ENCODE data around the gene RRAD. TPM values are rescaled to one million over a fixed set of nuclear protein-coding genes. Genes with fewer than 3 reads are reported as not detected.
"Not testable (repeated sequence)": the region's sequence is repeated elsewhere in the genome, so short reads cannot be mapped to it uniquely, and the experiment has no call there.

The RRAD gene
- total RNA-seq: 100 to 1,000 TPM in 3 of 4 donors, 10 to 100 TPM in 1; 23.7 to 132 (median 109) TPM

DNA sequence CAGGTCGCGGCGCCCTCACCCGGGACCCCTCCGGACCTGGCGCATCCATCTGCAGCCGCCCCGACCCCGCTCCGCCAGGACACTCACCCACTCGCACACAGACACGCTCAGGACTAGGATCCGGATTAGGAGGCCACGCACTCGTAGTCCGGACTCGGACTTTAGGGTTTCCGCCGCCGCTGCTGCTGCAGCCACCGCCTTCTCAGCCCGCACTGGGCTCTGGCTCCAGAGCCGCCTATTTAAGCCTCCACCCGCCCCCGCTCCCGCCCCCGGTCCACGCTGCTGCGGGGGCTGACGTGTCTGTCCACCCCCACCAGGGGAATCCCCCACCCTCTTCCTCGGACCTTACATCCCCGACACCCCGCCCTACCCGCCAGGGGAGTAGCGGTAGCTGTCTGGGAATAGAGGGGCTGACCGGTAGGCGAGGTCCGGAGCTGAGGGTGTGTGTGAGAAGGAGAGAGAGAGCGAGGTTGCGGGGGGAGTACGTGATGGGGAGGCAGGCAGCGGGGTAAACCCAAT, at the start of gene RRAD:
TSS of gene RRAD (minus strand) at position 214 of the 519 bp plus-strand sequence. CDS start 356 bp downstream, outside the sequence.
- no peak for DNase-seq (ENCODE audit: low spot score in 2 of 2)
- Histone ChIP-seq H3K36me3 (peaks cover 0 to 16% (median 0%) of the 10 kb centered on the region in 3 donors), H3K4me3 (peak within 1 kb of the TSS; percentile 23 to 65 (median 53)), H3K27ac (peak within 1 kb of the TSS; percentile 28 to 86 (median 68)), H3K4me1 (peaks cover 0 to 46% (median 7%) of the 10 kb centered on the region in 4 donors), H3K9me3 (no peaks in the 10 kb centered on the region), H3K27me3 (peaks cover 0 to 21% of the 10 kb centered on the region in 2 donors)
- WGBS, 2 donors: 3 to 6% methylated on average over 24 to 42 of the region's 42 CpGs
- TF ChIP-seq POLR2A (IDR thresholded peaks at IDR 0.05) (no peak), EP300 (IDR thresholded peaks at IDR 0.05) (peak in 1 of 2 donors; percentile 55)
- TF ChIP-seq, protein P1, sequence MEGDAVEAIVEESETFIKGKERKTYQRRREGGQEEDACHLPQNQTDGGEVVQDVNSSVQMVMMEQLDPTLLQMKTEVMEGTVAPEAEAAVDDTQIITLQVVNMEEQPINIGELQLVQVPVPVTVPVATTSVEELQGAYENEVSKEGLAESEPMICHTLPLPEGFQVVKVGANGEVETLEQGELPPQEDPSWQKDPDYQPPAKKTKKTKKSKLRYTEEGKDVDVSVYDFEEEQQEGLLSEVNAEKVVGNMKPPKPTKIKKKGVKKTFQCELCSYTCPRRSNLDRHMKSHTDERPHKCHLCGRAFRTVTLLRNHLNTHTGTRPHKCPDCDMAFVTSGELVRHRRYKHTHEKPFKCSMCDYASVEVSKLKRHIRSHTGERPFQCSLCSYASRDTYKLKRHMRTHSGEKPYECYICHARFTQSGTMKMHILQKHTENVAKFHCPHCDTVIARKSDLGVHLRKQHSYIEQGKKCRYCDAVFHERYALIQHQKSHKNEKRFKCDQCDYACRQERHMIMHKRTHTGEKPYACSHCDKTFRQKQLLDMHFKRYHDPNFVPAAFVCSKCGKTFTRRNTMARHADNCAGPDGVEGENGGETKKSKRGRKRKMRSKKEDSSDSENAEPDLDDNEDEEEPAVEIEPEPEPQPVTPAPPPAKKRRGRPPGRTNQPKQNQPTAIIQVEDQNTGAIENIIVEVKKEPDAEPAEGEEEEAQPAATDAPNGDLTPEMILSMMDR (IDR thresholded peaks at IDR 0.05): peak in 1 of 5 experiments; percentile 19

DNA sequence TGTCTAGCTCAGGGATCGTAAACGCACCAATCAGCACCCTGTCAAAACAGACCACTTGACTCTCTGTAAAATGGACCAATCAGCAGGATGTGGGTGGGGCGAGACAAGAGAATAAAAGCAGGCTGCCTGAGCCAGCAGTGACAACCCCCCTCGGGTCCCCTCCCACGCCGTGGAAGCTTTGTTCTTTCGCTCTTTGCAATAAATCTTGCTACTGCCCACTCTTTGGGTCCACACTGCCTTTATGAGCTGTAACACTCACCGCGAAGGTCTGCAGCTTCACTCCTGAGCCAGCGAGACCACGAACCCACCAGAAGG, 49.6 kb upstream of the RRAD start:
- not testable (repeated sequence) for H3K4me3 ChIP-seq; DNase-seq (ENCODE audit: low spot score in 2 of 2); H3K27me3 ChIP-seq; H3K36me3 ChIP-seq; H3K9me3 ChIP-seq; H3K27ac ChIP-seq
- 43 to 47% methylated on average over 11 of the region's 11 CpGs for WGBS, 2 donors
- peaks cover 0 to 26% (median 5%) of the 10 kb centered on the region in 4 donors for H3K4me1 ChIP-seq

GRCh38 chr16:66974156-66974931, 49.0 kb upstream of the RRAD start:
- not testable (repeated sequence) for H3K4me3 ChIP-seq; DNase-seq (ENCODE audit: low spot score in 2 of 2); H3K36me3 ChIP-seq; H3K27ac ChIP-seq; H3K27me3 ChIP-seq; H3K9me3 ChIP-seq
- 83 to 92% methylated on average over 7 to 12 of the region's 32 CpGs for WGBS, 2 donors
- peaks cover 0 to 21% (median 4%) of the 10 kb centered on the region in 4 donors for H3K4me1 ChIP-seq

DNA sequence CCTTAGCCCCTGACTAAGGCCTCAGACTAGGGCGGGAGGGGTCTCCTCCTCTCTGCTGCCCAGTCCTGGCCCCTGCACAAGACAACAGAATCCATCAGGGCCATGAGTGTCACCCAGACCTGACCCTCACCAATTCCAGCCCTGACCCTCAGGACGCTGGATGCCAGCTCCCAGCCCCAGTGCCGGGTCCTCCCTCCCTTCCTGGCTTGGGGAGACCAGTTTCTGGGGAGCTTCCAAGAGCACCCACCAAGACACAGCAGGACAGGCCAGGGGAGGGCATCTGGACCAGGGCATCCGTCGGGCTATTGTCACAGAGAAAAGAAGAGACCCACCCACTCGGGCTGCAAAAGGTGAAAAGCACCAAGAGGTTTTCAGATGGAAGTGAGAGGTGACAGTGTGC, 48.4 kb upstream of the RRAD start:
- Histone ChIP-seq H3K36me3 (no peaks in the 10 kb centered on the region), H3K9me3 (no peaks in the 10 kb centered on the region), H3K27me3 (no peaks in the 10 kb centered on the region), H3K27ac (no peak overlapping the region), H3K4me1 (peaks cover 0 to 15% (median 1%) of the 10 kb centered on the region in 4 donors), H3K4me3 (no peak overlapping the region)
- 90 to 98% methylated on average over 4 to 6 of the region's 6 CpGs for WGBS, 2 donors
- DNase-seq (ENCODE audit: low spot score in 2 of 2): no peak
- TF ChIP-seq POLR2A (IDR thresholded peaks at IDR 0.05) (no peak), EP300 (IDR thresholded peaks at IDR 0.05) (no peak)
- TF ChIP-seq, protein P1 (IDR thresholded peaks at IDR 0.05): no peak

DNA sequence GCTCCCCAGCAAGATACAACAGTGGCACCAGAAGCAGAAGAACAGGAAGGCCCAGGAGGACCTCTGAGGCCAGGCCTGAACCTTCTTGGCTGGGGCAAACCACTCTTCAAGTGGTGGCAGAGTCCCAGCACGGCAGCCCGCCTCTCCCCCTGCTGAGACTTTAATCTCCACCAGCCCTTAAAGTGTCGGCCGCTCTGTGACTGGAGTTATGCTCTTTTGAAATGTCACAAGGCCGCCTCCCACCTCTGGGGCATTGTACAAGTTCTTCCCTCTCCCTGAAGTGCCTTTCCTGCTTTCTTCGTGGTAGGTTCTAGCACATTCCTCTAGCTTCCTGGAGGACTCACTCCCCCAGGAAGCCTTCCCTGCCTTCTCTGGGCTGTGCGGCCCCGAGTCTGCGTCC, 47.6 kb upstream of the RRAD start:
- H3K27me3 ChIP-seq: no peaks in the 10 kb centered on the region
- TF ChIP-seq EP300 (IDR thresholded peaks at IDR 0.05) (no peak), POLR2A (IDR thresholded peaks at IDR 0.05) (no peak)
- TF ChIP-seq, protein P1 (IDR thresholded peaks at IDR 0.05): no peak
- peaks cover 0 to 8% (median 1%) of the 10 kb centered on the region in 4 donors for H3K4me1 ChIP-seq
- DNase-seq (ENCODE audit: low spot score in 2 of 2): no peak
- no peaks in the 10 kb centered on the region for H3K9me3 ChIP-seq
- no peaks in the 10 kb centered on the region for H3K36me3 ChIP-seq
- H3K4me3 ChIP-seq: no peak overlapping the region
- no peak overlapping the region for H3K27ac ChIP-seq
- WGBS, 2 donors: 61 to 79% methylated on average over 9 of the region's 9 CpGs
